Adrenal gland (tissue), 5 donors: ENCODE results near the gene DDC.

Experiments
- CTCF ChIP-seq, 6 experiments: fragments of 450-650 bp in 4 of 6; fragments of 200-600 bp in 2 of 6; sonication (generic) in 1 of 6; IDR thresholded peaks; 1 replicate in 5 of 6; 2 replicates in 1 of 6; pipeline versions ENCODE4 v1.5.1 to v1.8.0; 2016 to 2021; ENCODE audit warnings: antibody characterized with exemption in 6 of 6, mild to moderate bottlenecking in 2 of 6, moderate library complexity in 1 of 6
- POLR2A ChIP-seq, 2 donors: fragments of 450-650 bp; IDR thresholded peaks; one replicate each; pipeline ENCODE4 v1.6.1; 2017; ENCODE audit warnings: antibody characterized with exemption in 2 of 2, mild to moderate bottlenecking in 2 of 2, moderate library complexity in 1 of 2
- donor health status: DM: no; HTN: no; CAD: no.

- TF ChIP-seq CTCF (IDR thresholded peaks at IDR 0.05) (no peak), POLR2A (IDR thresholded peaks at IDR 0.05) (no peak)
Observed at GRCh38 chr7:50455658-50456057, 109.5 kb downstream of the DDC start.
